CD4-positive, alpha-beta T cell treated with Interleukin-4 for 1 hour (primary cell): ENCODE results near the gene PTH1R.

ENCODE experiments used
- DNase-seq, 2 donors: peaks; one replicate each; pipeline ENCODE4 v3.0.0-alpha.2; 2020 to 2022

The PTH1R gene

DNA sequence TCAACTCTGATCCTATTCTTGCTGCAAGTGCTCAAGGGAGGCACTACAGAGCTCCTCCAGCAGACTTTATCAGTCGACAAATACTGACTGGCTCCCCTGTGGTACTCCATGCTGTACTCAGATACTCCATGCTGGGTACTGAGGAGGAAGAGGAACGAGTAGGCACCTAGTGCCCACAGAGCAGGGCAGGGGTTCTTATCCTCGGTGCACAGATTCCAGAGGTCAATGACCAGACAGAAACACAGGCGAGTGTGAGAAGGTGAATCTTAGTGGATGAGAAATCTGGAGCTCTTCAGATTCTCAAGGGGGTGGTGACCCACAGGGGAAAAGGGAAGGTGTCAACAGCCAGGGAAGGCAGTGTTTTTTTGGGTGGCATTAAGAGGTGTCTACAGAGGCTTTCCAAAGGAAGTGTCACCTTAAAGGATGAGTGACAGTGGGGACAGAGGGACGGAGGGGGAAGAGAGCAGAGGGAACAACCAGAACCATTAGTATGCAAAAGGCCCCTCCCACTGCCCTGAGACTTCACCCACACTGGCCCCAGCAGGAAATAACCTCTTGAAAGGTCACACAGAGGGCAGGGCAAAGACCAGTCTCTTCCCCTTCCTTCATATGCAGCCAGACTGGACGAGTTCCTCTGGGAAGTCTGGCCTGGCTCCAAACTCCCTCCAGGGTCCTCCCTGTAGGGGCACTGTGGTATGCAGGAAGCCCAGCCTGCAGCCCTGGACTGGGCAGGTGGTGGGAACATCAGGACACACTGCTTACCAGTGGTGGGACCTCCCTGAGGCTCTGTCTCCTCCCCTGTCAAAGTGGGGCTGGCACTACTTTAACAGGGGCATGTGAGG is 71.5 kb downstream of the PTH1R start:
- DNase-seq: peak in 1 of 2 donors; percentile 56

DNA sequence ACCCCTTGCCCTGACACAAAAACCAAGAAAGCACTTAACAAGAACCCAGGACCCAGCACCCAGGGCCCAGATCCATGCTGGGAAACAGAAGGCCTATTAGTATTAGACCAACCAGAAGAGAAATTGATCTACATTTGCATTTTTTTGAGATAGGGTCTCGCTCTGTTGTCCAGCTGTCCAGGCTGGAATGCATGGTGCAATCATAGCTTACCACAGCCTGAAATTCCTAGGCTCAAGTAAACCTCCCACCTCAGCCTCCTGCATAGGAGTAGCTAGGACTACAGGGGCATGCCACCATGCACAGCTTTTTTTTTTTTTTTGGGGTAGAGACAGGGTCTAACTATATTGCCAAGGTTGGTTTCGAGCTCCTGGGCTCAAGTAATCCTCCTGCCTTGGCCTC is 72.7 kb downstream of the PTH1R start:
- DNase-seq: no peak

DNA sequence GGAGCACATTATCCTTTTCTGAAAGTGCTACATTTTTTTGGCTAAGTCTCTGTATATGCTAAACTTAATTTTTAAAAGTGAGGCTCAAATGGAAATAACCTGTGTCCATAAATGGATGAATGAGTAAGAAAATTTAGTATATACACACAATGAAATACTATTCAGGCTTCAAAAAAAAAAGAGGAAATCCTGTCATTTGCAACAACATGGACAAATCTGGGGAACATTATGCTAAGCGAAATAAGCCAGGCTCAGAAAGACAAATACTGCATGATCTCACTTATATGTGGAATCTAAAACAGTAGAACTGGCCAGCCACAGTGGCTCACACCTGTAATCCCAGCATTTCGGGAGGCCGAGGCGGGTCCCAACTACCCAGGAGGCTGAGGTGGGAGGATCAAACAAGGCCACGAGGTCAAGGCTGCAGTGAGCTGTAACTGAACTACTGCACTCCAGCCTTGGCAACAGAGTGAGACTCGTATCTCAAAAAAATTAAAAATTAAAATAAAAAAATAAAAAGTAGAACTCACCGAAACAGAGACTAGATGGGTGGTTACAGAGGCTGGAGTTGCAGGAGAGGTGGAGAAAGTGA is 73.2 kb downstream of the PTH1R start:
- DNase-seq: no peak

DNA sequence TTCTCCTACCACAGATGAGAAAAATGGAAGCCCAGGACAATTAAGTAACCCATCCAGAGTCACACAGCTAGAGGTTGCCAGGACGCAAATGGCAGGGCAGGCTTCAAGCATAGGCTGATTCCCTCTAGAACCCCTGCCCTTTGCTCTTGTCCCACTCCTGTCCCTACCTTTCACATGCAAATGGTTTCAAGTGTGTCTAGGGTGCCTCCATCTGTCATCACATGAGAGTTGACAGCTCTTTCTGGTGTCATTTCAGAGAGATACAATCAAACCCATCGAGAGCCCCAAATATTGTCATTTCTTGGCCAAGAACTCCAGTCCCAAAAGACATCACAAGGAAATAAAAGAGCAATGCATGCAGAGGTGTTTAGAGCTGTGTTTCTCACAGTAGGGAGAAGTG is 75.3 kb downstream of the PTH1R start:
- DNase-seq: no peak
